22Rv1 (cell line): ENCODE data around the gene WDR70.

Source experiments
- H3K27ac ChIP-seq: fragments of 450-650 bp; 2 replicates; pipeline ENCODE4 v1.5.1; 2017
- ZFX ChIP-seq: fragments of 450-650 bp; IDR thresholded peaks from 2 replicates; pipeline ENCODE4 v1.6.1; 2017; ENCODE audit warnings: antibody characterized with exemption, borderline replicate concordance
- TF ChIP-seq, protein P1 (sequence below): fragments of 450-650 bp; IDR thresholded peaks from 2 replicates; pipeline ENCODE4 v1.5.1; 2017; ENCODE audit warnings: mild to moderate bottlenecking

The WDR70 gene

GRCh38 chr5:37717613-37718431 is 338.7 kb downstream of the WDR70 start:
- peak overlapping the region; percentile 52 for H3K27ac ChIP-seq
- no peak for TF ChIP-seq ZFX
- TF ChIP-seq, protein P1, sequence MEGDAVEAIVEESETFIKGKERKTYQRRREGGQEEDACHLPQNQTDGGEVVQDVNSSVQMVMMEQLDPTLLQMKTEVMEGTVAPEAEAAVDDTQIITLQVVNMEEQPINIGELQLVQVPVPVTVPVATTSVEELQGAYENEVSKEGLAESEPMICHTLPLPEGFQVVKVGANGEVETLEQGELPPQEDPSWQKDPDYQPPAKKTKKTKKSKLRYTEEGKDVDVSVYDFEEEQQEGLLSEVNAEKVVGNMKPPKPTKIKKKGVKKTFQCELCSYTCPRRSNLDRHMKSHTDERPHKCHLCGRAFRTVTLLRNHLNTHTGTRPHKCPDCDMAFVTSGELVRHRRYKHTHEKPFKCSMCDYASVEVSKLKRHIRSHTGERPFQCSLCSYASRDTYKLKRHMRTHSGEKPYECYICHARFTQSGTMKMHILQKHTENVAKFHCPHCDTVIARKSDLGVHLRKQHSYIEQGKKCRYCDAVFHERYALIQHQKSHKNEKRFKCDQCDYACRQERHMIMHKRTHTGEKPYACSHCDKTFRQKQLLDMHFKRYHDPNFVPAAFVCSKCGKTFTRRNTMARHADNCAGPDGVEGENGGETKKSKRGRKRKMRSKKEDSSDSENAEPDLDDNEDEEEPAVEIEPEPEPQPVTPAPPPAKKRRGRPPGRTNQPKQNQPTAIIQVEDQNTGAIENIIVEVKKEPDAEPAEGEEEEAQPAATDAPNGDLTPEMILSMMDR, result no peak

GRCh38 chr5:37720550-37720952 is 341.4 kb downstream of the WDR70 start:
- no peak overlapping the region for H3K27ac ChIP-seq
- TF ChIP-seq ZFX, result no peak
- TF ChIP-seq, protein P1, result no peak

- H3K27ac ChIP-seq, result no peak overlapping the region
- TF ChIP-seq, protein P1, result no peak
- no peak for TF ChIP-seq ZFX
These were observed 342.3 kb downstream of the WDR70 start for GRCh38 chr5:37721447-37721871.

- no peak overlapping the region for H3K27ac ChIP-seq
- no peak for TF ChIP-seq ZFX
- TF ChIP-seq, protein P1, result no peak
These were observed 343.4 kb downstream of the WDR70 start for GRCh38 chr5:37722236-37723161.

- no peak overlapping the region for H3K27ac ChIP-seq
- TF ChIP-seq ZFX, result no peak
- TF ChIP-seq, protein P1, result peak; percentile 75
These were observed 344.2 kb downstream of the WDR70 start for GRCh38 chr5:37723162-37723961.

DNA sequence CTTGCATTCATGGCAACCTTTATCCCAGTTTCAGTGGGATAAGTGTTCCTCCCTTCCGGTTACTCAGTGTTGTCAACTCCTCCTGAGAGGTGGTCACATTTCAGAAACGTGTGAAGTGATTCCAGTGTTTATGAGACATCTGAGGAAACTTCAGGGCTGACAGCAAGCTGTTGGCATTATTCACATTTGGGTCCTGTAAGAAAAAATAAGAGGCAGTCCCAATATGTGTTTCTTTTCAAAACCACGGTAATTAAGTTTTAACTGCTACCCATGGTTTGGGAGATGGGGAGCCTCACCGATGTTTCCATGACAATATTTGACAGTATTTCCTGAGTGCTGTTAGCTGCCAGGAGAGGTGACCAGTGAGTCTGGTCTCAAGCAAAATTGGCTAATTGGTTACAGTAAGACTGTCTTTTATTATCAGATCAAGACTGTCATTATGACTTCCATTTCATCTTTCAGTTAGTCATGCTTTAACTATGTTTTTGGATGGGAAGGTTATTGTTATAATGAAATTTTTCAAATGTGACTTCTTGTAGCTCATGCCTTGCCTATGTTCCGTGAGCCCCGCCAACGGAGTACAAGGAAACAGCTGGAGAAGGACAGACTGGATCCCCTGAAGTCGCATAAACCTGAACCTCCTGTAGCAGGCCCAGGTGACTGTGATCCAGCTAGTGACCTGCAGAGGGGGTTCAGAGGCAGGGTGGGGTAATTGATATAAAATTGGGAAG is 345.4 kb downstream of the WDR70 start:
- no peak for TF ChIP-seq ZFX
- TF ChIP-seq, protein P1, result no peak
- no peak overlapping the region for H3K27ac ChIP-seq
